GM10266 (cell line): Measurements from ENCODE around the gene EPHA6.
"Not testable (repeated sequence)": the region's sequence is repeated elsewhere in the genome, so short reads cannot be mapped to it uniquely, and the experiment has no call there.

ENCODE experiments used
- DNase-seq: peaks from one replicate; pipeline ENCODE4 v3.0.0; 2012; ENCODE audit errors: extremely low spot score
- TF ChIP-seq, protein P1 (sequence below): IDR thresholded peaks from 2 replicates; pipeline ENCODE4 v1.5.1; 2012; ENCODE audit warnings: mild to moderate bottlenecking, low read depth; ENCODE audit not compliant: control insufficient read depth, insufficient read depth; ENCODE audit errors: missing control alignments

EPHA6 gene

DNA sequence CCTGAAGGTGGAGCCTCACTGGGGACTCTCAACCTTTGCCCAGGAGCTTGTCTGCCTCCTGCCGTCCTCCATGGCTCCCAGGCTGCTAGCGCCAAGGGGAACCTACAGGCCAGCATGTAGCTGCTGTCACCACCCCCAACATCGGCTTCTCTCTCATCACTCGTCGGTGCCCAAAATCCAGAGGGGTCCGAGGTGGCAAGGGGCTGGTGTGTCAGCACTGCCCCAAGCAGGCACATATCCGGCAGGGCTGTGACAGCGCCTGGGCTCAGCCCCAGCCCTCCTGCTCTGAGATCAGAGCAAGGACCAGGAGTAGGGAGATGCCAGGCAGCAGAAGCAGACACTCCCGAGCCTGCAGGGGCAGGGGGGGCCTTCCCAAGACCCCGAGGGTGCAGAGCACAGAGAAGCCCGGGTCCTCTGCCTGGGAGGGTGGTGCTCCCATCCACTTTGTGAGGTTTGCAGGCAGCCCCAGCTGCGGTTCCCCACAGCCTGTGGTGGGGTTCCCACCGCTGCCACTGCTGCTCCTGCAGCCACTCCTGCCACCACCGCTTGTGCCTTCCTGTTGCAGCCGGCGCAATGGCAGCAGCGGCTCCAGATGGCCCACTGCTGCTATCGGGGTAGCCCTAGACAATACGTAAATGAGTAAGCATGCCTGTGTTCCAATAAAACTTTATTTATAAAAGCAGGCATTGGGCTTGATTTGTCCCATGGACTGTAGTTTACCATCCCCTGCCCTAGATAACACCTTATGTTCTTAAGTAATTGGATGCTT is 451.0 kb downstream of the EPHA6 start:
- TF ChIP-seq, protein P1, sequence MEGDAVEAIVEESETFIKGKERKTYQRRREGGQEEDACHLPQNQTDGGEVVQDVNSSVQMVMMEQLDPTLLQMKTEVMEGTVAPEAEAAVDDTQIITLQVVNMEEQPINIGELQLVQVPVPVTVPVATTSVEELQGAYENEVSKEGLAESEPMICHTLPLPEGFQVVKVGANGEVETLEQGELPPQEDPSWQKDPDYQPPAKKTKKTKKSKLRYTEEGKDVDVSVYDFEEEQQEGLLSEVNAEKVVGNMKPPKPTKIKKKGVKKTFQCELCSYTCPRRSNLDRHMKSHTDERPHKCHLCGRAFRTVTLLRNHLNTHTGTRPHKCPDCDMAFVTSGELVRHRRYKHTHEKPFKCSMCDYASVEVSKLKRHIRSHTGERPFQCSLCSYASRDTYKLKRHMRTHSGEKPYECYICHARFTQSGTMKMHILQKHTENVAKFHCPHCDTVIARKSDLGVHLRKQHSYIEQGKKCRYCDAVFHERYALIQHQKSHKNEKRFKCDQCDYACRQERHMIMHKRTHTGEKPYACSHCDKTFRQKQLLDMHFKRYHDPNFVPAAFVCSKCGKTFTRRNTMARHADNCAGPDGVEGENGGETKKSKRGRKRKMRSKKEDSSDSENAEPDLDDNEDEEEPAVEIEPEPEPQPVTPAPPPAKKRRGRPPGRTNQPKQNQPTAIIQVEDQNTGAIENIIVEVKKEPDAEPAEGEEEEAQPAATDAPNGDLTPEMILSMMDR, result no peak
- DNase-seq, result no peak

DNA sequence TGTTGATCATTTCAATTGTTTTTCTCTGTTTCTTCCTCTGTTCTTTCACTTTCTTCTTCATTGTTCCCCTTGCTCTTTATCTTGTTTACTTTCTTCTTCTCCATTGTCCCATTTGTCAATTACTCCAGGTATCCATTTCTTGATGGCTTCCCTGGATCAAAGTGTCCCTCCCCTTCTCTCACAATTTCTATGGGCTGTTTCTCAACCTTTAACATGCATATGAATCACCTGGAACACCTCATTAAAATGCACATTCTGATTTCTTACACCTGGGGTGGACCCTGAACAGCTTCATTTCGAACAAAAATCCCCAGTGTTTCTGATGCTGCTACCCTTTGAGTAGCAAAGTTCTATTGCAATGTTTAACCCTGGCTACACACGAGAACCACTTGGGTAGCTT is 454.8 kb downstream of the EPHA6 start:
- TF ChIP-seq, protein P1, result no peak
- DNase-seq, result no peak

DNA sequence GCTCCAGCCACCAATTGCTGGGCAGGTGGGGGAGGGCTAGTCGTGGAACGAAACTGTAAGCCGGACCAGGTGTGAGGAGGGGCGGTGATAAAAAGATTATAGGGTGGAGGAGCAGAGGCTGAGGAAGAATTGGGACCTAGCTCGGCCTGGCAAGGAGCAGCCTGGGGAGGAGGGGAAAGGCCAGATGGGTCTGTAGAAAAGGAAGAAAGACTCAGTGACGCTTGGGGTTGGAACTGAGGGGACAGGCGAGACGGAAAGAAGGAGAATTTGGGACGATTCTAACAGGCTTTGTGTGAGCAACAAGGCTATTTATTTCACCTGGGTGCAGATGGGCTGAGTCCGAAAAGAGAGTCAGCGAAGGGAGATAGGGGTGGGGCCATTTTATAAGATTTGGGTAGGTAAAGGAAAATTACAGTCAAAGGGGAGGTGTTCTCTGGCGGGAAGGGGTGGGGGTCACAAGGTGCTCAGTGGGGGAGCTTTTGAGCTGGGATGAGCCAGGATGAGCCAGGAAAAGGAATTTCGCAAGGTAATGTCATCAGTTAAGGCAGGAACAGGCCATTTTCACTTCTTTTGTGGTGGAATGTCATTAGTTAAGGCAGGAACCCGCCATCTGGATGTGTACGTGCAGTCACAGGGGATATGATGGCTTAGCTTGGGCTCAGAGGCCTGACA is 462.6 kb downstream of the EPHA6 start:
- DNase-seq, result not testable (repeated sequence)

DNA sequence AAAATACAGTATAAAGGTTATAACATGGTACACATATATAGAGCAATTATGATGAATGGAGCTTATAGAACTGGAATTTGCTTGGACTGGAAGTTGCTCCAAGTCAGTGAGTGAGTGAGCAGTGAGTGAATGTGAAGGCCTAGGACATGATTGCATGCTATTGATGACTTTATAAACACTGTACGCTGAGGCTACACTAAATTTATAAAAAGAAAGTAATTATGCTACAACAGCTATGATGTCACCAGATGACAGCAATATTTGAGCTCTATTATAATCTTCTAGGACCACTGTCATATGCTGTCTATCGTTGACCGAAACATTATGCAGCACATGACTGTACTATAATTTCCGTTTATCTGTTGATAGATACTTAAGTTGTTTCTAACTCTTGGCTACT is 463.3 kb downstream of the EPHA6 start:
- no peak for DNase-seq
- TF ChIP-seq, protein P1, result no peak

DNA sequence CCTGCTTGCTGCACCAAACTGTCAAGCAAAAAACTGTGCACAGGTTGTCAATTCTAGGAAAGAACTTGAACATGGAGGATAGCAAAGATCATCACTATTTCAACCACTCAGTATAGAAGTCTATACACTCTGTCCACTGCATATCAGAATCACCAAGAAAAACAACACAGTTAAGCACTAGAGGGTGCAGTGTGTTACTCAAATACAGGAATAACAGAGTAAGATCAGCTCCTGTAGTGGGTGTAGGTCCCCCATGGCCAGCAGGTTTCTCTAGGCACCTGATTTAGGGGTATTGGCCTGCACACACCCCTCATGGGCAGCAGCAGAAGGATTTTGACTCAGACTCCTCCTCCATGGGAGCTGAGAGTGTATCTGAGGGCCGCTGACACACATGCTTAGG is 464.1 kb downstream of the EPHA6 start:
- DNase-seq, result no peak
- TF ChIP-seq, protein P1, result no peak

DNA sequence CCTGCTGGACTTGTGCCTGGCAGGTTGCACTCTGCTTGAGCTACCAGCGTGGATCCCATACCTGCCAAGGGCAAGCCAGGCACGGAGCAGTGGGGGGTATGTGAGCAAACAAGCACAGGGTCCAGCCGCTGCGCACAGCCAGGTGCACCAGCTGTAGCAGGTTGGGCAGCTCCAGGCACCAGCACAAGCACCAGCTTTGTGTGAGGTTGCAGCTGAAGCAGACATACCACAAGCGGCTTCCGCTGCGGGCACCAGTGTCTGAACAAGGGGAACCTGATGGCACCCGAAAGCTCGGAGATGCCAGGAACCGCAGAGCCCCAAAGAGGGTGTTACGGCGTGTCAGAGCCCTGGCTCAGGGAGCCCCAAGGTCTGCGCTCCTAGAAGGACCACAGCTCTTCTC is 477.5 kb downstream of the EPHA6 start:
- TF ChIP-seq, protein P1, result no peak
- no peak for DNase-seq

DNA sequence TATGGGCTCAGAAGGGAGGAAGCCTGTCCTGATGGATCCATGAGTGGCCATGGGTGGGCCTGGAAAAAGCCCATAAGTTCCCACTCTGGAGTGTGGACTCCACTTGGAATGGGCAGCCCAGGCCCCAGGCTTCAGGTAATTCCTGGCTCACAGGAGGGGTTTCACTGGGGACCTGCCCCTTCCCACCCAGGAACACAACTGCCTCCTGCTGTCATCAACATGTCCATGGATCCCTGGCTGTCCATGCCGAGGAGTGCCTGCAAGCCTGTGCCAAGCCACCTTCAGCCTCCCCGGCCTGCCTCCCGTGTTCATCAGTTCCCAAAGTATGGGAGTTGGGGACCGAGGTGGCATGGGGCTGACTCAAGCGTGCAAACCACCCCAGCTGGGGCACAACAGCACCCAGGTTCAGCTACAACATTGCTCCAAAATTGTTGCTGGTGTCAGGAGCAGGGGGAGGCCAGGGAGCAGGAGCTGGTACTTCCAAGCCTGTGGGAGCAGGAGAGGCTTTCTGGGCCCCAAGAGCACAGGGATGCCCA is 479.3 kb downstream of the EPHA6 start:
- no peak for DNase-seq
- TF ChIP-seq, protein P1, result no peak

DNA sequence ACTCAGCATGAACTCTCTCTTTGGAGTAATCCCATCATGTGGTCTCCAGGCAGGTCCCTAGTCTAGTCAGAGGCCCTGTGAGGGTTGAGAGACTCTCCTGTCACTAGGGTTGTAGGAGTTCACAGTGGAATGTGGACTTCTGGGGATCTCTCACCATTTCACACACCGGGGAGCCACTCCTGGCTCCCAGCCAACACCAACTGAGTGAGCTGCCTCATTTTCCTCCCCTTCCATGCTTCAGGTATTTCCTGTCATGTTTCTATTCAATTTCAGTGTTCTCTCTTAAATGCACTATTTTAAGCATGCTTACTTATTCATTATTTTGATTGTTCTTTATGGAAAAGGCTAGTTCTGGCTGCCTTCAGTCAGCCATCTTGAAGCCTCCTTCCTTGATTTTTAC is 482.6 kb downstream of the EPHA6 start:
- TF ChIP-seq, protein P1, result no peak
- DNase-seq, result no peak
